Measurements from ENCODE around the gene FPR3.

Gene FPR3

GRCh38 chr19:51754770-51755169 lies 40.2 kb upstream of the FPR3 start:
- H3K9me3 ChIP-seq (ENCODE audit: control extremely low read depth in 1 of 5, control insufficient read depth in 4 of 5, insufficient read depth in 2 of 5, low read depth in 1 of 5, low read length in 4 of 5): peaks cover 0 to 2% (median 0%) of the 10 kb centered on the region in 5 experiments
- H3K36me3 ChIP-seq (ENCODE audit: control insufficient read depth in 4 of 4, insufficient read depth in 4 of 4, low read length in 3 of 4): no peaks in the 10 kb centered on the region
- ChIA-PET POLR2A (no interaction called here), CTCF (no interaction called here)
- no peak overlapping the region for H3K4me3 ChIP-seq (ENCODE audit: control insufficient read depth in 1 of 7, extremely low read depth in 1 of 7, insufficient read depth in 4 of 7, low read depth in 2 of 7, low read length in 6 of 7)
- no peak overlapping the region for H3K27ac ChIP-seq (ENCODE audit: insufficient read depth in 1 of 2, low read depth in 1 of 2, low read length in 2 of 2, poor library complexity in 1 of 2, severe bottlenecking in 2 of 2)
- no peaks in the 10 kb centered on the region for H3K27me3 ChIP-seq (replicated peaks in 2 of 5; ENCODE audit: control insufficient read depth in 4 of 5, insufficient read depth in 5 of 5, low read length in 4 of 5)
- 91% methylated on average over 4 of the region's 4 CpGs for WGBS (ENCODE audit: insufficient coverage)
- peaks cover 0 to 12% (median 0%) of the 10 kb centered on the region in 4 experiments for H3K4me1 ChIP-seq (ENCODE audit: control extremely low read depth in 1 of 4, control insufficient read depth in 4 of 4, insufficient read depth in 4 of 4, low read length in 3 of 4)
- no peak for DNase-seq

- H3K4me3 ChIP-seq (ENCODE audit: control insufficient read depth in 1 of 7, extremely low read depth in 1 of 7, insufficient read depth in 4 of 7, low read depth in 2 of 7, low read length in 6 of 7): no peak overlapping the region
- no peaks in the 10 kb centered on the region for H3K27me3 ChIP-seq (replicated peaks in 2 of 5; ENCODE audit: control insufficient read depth in 4 of 5, insufficient read depth in 5 of 5, low read length in 4 of 5)
- no peaks in the 10 kb centered on the region for H3K36me3 ChIP-seq (ENCODE audit: control insufficient read depth in 4 of 4, insufficient read depth in 4 of 4, low read length in 3 of 4)
- DNase-seq: no peak
- WGBS (ENCODE audit: insufficient coverage): 96% methylated on average over 6 of the region's 7 CpGs
- ChIA-PET POLR2A (no interaction called here), CTCF (interaction anchor here (1.2 kb wide), 1 partner anchor 51 kb away, joined by 3 read pairs; no protein-coding TSS in a partner anchor)
- peaks cover 0 to 12% (median 0%) of the 10 kb centered on the region in 4 experiments for H3K4me1 ChIP-seq (ENCODE audit: control extremely low read depth in 1 of 4, control insufficient read depth in 4 of 4, insufficient read depth in 4 of 4, low read length in 3 of 4)
- no peak overlapping the region for H3K27ac ChIP-seq (ENCODE audit: insufficient read depth in 1 of 2, low read depth in 1 of 2, low read length in 2 of 2, poor library complexity in 1 of 2, severe bottlenecking in 2 of 2)
- peaks cover 0 to 2% (median 0%) of the 10 kb centered on the region in 5 experiments for H3K9me3 ChIP-seq (ENCODE audit: control extremely low read depth in 1 of 5, control insufficient read depth in 4 of 5, insufficient read depth in 2 of 5, low read depth in 1 of 5, low read length in 4 of 5)
Measured at GRCh38 chr19:51755571-51755970, 39.4 kb upstream of the FPR3 start.

DNA sequence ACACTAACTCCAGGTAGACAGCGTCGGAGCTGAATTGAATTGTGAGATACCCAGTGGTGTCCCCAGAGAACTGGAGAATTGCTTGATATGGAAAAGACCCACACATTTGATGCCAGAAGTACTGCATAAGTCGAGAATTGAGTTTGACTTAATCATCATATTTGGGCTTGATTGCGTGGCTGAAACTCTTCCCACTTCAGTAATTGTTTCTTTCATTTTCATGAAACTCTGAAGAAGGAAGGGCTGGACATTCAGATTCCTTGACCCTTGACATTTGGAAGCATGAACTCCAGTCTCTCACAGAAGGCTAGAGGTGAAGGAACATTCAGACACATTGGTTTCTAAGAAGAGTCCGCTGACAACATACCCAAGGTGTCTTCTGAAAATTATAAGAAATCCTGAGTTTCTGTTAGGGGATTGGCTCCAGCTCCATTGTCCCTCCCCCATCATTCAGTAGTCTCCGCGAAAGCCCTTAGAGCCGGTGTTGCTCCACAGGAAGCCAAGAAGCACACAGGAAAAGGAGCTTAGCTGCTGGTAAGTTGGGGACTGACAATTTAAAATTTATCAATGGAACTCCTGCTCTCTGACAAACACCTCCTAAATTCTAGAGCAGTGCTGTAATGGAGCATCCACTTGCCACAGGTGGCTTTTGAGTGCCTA lies 34.1 kb upstream of the FPR3 start, which contains the start of gene FPR2:
TSS of gene FPR2 (plus strand) at position 484 of the 660 bp plus-strand sequence. CDS start 7,479 bp downstream, outside the sequence.
- Histone ChIP-seq H3K4me3 (ENCODE audit: control insufficient read depth in 1 of 7, extremely low read depth in 1 of 7, insufficient read depth in 4 of 7, low read depth in 2 of 7, low read length in 6 of 7) (peak within 1 kb of the TSS in 2 of 7 experiments; percentile 49 to 54), H3K4me1 (ENCODE audit: control extremely low read depth in 1 of 4, control insufficient read depth in 4 of 4, insufficient read depth in 4 of 4, low read length in 3 of 4) (peaks cover 6 to 32% (median 10%) of the 10 kb centered on the region in 4 experiments), H3K27ac (ENCODE audit: insufficient read depth in 1 of 2, low read depth in 1 of 2, low read length in 2 of 2, poor library complexity in 1 of 2, severe bottlenecking in 2 of 2) (no peak within 1 kb of the TSS), H3K27me3 (replicated peaks in 2 of 5; ENCODE audit: control insufficient read depth in 4 of 5, insufficient read depth in 5 of 5, low read length in 4 of 5) (peaks cover 0 to 8% (median 0%) of the 10 kb centered on the region in 5 experiments), H3K36me3 (ENCODE audit: control insufficient read depth in 4 of 4, insufficient read depth in 4 of 4, low read length in 3 of 4) (no peaks in the 10 kb centered on the region), H3K9me3 (ENCODE audit: control extremely low read depth in 1 of 5, control insufficient read depth in 4 of 5, insufficient read depth in 2 of 5, low read depth in 1 of 5, low read length in 4 of 5) (no peaks in the 10 kb centered on the region)
- no peak for DNase-seq
- ChIA-PET POLR2A (no interaction called here), CTCF (no interaction called here)
- 84% methylated on average over 3 of the region's 8 CpGs for WGBS (ENCODE audit: insufficient coverage)

DNA sequence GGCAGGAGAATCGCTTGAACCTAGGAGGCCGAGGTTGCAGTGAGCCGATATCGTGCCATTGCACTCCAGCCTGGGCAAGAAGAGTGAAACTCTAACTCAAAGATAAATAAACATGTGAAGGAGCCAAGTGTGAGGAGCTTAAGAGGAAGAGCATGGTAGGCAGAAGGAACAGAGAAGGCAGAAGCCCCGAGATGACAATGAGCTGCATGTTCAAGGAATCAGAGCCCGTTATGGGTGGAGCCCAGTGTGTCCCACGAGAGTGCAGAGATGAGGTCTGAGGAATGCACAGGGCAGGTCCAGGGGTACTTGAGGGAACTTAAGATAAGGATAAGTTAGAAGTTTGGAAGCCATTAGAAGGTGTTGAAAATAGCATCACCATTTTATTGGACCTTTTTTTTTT lies 33.3 kb upstream of the FPR3 start:
- Histone ChIP-seq H3K27me3 (replicated peaks in 2 of 5; ENCODE audit: control insufficient read depth in 4 of 5, insufficient read depth in 5 of 5, low read length in 4 of 5) (peaks cover 0 to 8% (median 0%) of the 10 kb centered on the region in 5 experiments), H3K27ac (ENCODE audit: insufficient read depth in 1 of 2, low read depth in 1 of 2, low read length in 2 of 2, poor library complexity in 1 of 2, severe bottlenecking in 2 of 2) (no peak overlapping the region), H3K4me1 (ENCODE audit: control extremely low read depth in 1 of 4, control insufficient read depth in 4 of 4, insufficient read depth in 4 of 4, low read length in 3 of 4) (peaks cover 6 to 40% (median 10%) of the 10 kb centered on the region in 4 experiments), H3K36me3 (ENCODE audit: control insufficient read depth in 4 of 4, insufficient read depth in 4 of 4, low read length in 3 of 4) (no peaks in the 10 kb centered on the region), H3K4me3 (ENCODE audit: control insufficient read depth in 1 of 7, extremely low read depth in 1 of 7, insufficient read depth in 4 of 7, low read depth in 2 of 7, low read length in 6 of 7) (no peak overlapping the region), H3K9me3 (ENCODE audit: control extremely low read depth in 1 of 5, control insufficient read depth in 4 of 5, insufficient read depth in 2 of 5, low read depth in 1 of 5, low read length in 4 of 5) (no peaks in the 10 kb centered on the region)
- WGBS (ENCODE audit: insufficient coverage): 98% methylated on average over 7 of the region's 7 CpGs
- no peak for DNase-seq
- POLR2A ChIA-PET: no interaction called here
- CTCF ChIA-PET: interaction anchor here (0.7 to 0.9 kb wide), 2 partner anchors 16 to 378 kb away, joined by 3 read pairs; partner anchors contain the start of gene ZNF616

GRCh38 chr19:51765086-51765485 lies 29.9 kb upstream of the FPR3 start:
- ChIA-PET CTCF (interaction anchor here (2.0 kb wide), 1 partner anchor 12 kb away, joined by 4 read pairs; no protein-coding TSS in a partner anchor), POLR2A (interaction anchor here (1.4 kb wide), 1 partner anchor 13 kb away, joined by 3 read pairs; the partner anchor contains the start of gene FPR1)

GRCh38 chr19:51766461-51766860 lies 28.5 kb upstream of the FPR3 start:
- 96% methylated on average over 4 of the region's 5 CpGs for WGBS (ENCODE audit: insufficient coverage)
- Histone ChIP-seq H3K27ac (ENCODE audit: insufficient read depth in 1 of 2, low read depth in 1 of 2, low read length in 2 of 2, poor library complexity in 1 of 2, severe bottlenecking in 2 of 2) (no peak overlapping the region), H3K27me3 (replicated peaks in 2 of 5; ENCODE audit: control insufficient read depth in 4 of 5, insufficient read depth in 5 of 5, low read length in 4 of 5) (peaks cover 0 to 8% (median 0%) of the 10 kb centered on the region in 5 experiments), H3K9me3 (ENCODE audit: control extremely low read depth in 1 of 5, control insufficient read depth in 4 of 5, insufficient read depth in 2 of 5, low read depth in 1 of 5, low read length in 4 of 5) (peaks cover 0 to 4% (median 0%) of the 10 kb centered on the region in 5 experiments), H3K36me3 (ENCODE audit: control insufficient read depth in 4 of 4, insufficient read depth in 4 of 4, low read length in 3 of 4) (peaks cover 0 to 5% (median 0%) of the 10 kb centered on the region in 4 experiments), H3K4me1 (ENCODE audit: control extremely low read depth in 1 of 4, control insufficient read depth in 4 of 4, insufficient read depth in 4 of 4, low read length in 3 of 4) (peaks cover 9 to 59% (median 14%) of the 10 kb centered on the region in 4 experiments), H3K4me3 (ENCODE audit: control insufficient read depth in 1 of 7, extremely low read depth in 1 of 7, insufficient read depth in 4 of 7, low read depth in 2 of 7, low read length in 6 of 7) (no peak overlapping the region)
- POLR2A ChIA-PET: no interaction called here
- no peak for DNase-seq
- CTCF ChIA-PET: no interaction called here

More at GRCh38 chr19:51765086-51765485, 29.9 kb upstream of the FPR3 start:
- Histone ChIP-seq H3K36me3 (ENCODE audit: control insufficient read depth in 4 of 4, insufficient read depth in 4 of 4, low read length in 3 of 4) (peaks cover 0 to 5% (median 0%) of the 10 kb centered on the region in 4 experiments), H3K4me1 (ENCODE audit: control extremely low read depth in 1 of 4, control insufficient read depth in 4 of 4, insufficient read depth in 4 of 4, low read length in 3 of 4) (peaks cover 6 to 64% (median 14%) of the 10 kb centered on the region in 4 experiments), H3K27ac (ENCODE audit: insufficient read depth in 1 of 2, low read depth in 1 of 2, low read length in 2 of 2, poor library complexity in 1 of 2, severe bottlenecking in 2 of 2) (no peak overlapping the region), H3K9me3 (ENCODE audit: control extremely low read depth in 1 of 5, control insufficient read depth in 4 of 5, insufficient read depth in 2 of 5, low read depth in 1 of 5, low read length in 4 of 5) (peaks cover 0 to 4% (median 0%) of the 10 kb centered on the region in 5 experiments), H3K27me3 (replicated peaks in 2 of 5; ENCODE audit: control insufficient read depth in 4 of 5, insufficient read depth in 5 of 5, low read length in 4 of 5) (peaks cover 0 to 8% (median 0%) of the 10 kb centered on the region in 5 experiments), H3K4me3 (ENCODE audit: control insufficient read depth in 1 of 7, extremely low read depth in 1 of 7, insufficient read depth in 4 of 7, low read depth in 2 of 7, low read length in 6 of 7) (no peak overlapping the region)
- peak in 1 of 3 donors; percentile 15 for DNase-seq
- 100% methylated on average over 2 of the region's 5 CpGs for WGBS (ENCODE audit: insufficient coverage)
